Osteocyte (in vitro differentiated cells): ENCODE data around the gene TLE7. TPM values are rescaled to one million over a fixed set of nuclear protein-coding genes. Genes with fewer than 3 reads are reported as not detected.

ENCODE experiments used
- DNase-seq: peaks from one replicate; pipeline ENCODE4 v3.0.0; 2021; ENCODE audit warnings: mixed read lengths; ENCODE audit not compliant: unreplicated experiment; ENCODE audit errors: extremely low spot score
- H3K27ac Mint-ChIP-seq: one replicate; pipeline ENCODE4 v1.8.0; 2021; ENCODE audit warnings: mild to moderate bottlenecking, mixed read lengths; ENCODE audit not compliant: unreplicated experiment
- H3K27me3 Mint-ChIP-seq: one replicate; pipeline ENCODE4 v1.8.0; 2021; ENCODE audit warnings: mixed read lengths; ENCODE audit not compliant: unreplicated experiment
- H3K36me3 Mint-ChIP-seq: one replicate; pipeline ENCODE4 v1.8.0; 2021; ENCODE audit warnings: mixed read lengths; ENCODE audit not compliant: unreplicated experiment
- H3K4me1 Mint-ChIP-seq: one replicate; pipeline ENCODE4 v1.8.0; 2021; ENCODE audit warnings: mixed read lengths; ENCODE audit not compliant: unreplicated experiment
- H3K4me3 Mint-ChIP-seq: one replicate; pipeline ENCODE4 v1.8.0; 2021; ENCODE audit warnings: mild to moderate bottlenecking, moderate library complexity, mixed read lengths; ENCODE audit not compliant: unreplicated experiment
- H3K9me3 Mint-ChIP-seq: one replicate; pipeline ENCODE4 v1.8.0; 2021; ENCODE audit warnings: mixed read lengths; ENCODE audit not compliant: unreplicated experiment
- total RNA-seq: library from RNA; stranded (reverse); gene quantifications from 2 replicates; pipeline ENCODE4 v1.2.1, GENCODE V29; 2021
- TF ChIP-seq, protein P1 (sequence below): fragments of 200-600 bp; sonication (generic); IDR thresholded peaks from 2 replicates; pipeline ENCODE4 v1.5.0; 2021; ENCODE audit warnings: antibody characterized with exemption, mild to moderate bottlenecking, moderate library complexity

The TLE7 gene
- total RNA-seq, 1 donor from 2014 or later = not detected

DNA sequence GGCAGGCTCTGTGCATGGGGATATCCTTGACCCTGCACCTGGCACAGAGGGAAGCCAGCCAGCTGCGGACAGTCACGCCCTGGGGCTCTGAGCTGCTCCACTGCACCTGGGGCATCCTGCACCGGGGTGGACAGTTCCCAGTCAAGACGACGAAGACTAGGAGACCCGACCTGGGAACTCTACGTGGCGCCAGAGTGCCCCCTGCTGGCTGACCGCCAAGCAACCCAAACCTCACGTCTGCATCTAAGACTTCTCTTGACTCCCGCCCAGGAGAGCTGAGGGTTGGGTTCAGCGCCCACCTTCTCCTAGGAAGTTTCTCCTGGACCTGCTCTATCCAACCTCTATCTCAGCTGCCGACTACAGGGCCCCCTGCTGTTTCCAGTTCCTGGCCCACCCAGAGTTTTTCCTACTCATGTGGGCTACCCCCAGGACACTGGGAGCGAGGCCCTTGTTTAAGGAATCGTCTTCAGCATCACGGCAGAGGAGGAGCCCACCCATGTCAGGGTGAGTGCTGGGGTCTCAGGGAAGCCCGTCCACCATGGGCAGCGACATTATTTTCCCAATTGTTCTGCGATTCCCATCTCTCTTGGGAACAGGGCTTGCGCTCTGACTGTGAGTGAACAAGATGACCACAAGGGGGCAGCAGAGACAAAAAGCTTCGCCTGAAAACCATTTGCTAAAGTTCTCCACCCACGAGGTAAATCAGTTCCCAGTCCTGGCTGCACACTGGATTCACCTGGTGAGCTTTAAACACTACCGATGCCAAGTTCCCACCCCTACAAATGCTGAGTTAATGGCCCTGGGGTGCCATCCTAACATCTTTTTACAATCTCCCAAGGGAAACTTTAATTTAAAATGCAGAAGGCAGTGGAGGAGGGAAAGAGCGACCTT lies 29.3 kb downstream of the TLE7 start:
- peak; percentile 89 for DNase-seq
- Mint-ChIP-seq H3K4me1 (no peaks in the 10 kb centered on the region), H3K9me3 (no peaks in the 10 kb centered on the region), H3K36me3 (no peaks in the 10 kb centered on the region), H3K4me3 (no peak overlapping the region), H3K27me3 (peaks cover 30% of the 10 kb centered on the region), H3K27ac (no peak overlapping the region)
- TF ChIP-seq, protein P1, sequence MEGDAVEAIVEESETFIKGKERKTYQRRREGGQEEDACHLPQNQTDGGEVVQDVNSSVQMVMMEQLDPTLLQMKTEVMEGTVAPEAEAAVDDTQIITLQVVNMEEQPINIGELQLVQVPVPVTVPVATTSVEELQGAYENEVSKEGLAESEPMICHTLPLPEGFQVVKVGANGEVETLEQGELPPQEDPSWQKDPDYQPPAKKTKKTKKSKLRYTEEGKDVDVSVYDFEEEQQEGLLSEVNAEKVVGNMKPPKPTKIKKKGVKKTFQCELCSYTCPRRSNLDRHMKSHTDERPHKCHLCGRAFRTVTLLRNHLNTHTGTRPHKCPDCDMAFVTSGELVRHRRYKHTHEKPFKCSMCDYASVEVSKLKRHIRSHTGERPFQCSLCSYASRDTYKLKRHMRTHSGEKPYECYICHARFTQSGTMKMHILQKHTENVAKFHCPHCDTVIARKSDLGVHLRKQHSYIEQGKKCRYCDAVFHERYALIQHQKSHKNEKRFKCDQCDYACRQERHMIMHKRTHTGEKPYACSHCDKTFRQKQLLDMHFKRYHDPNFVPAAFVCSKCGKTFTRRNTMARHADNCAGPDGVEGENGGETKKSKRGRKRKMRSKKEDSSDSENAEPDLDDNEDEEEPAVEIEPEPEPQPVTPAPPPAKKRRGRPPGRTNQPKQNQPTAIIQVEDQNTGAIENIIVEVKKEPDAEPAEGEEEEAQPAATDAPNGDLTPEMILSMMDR = peak; percentile 89

DNA sequence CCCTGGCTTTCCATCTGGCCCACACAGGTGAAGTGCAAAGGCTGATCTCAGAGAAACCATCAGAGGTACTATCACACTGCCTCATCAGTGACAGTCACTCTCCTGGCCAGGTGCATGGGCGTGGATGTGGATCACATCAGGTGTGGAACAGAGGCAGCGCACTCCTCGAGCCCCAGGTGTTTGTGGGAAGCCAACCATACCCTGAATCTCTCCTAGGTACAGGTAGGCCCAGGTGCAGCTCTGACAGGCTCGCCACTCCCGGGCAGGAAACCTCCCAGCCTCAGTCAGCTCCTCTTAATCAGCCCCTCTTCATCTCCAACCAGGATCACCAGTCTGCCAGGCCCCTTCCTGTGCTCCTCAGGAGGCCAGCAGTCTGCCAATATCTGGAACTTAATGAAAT lies 31.7 kb downstream of the TLE7 start:
- Mint-ChIP-seq H3K27ac (no peak overlapping the region), H3K9me3 (no peaks in the 10 kb centered on the region), H3K36me3 (no peaks in the 10 kb centered on the region), H3K4me1 (no peaks in the 10 kb centered on the region), H3K4me3 (no peak overlapping the region), H3K27me3 (peaks cover 14% of the 10 kb centered on the region)
- TF ChIP-seq, protein P1 = no peak
- DNase-seq = no peak

DNA sequence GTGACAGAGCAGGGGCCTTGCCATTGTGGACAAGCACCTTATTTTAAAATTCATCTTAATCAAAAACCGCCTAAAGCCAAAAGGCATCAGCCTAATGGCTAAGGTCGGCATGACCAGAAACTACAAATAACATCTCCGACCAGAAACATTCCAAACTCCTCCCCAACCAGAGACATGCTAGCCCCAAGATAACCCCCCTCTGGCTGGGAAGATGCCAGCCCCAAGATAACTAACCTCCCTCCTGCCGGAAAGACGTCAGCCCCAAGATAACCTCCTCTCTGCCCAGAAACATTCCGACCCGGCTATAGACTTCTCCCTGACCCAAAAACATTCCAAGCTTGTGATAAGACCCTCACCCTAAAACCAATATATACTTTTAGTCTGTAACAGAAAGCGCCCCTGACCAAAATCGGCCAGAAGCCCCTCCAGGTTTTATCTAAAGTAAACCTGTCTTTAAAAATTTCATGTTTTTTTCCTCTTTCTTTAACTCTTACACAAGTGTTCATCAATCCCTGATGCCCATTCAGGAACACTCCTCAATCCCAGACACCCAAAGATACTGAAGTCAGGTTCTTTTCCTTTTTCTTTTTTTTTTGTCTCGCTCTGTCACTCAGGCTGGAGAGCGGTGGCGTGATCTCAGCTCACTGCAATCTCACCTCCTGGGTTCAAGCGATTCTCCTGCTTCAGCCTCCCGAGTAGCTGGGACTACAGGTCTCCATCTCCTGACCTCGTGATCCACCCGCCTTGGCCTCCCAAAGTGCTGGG lies 32.7 kb downstream of the TLE7 start:
- no peaks in the 10 kb centered on the region for H3K36me3 Mint-ChIP-seq
- no peak overlapping the region for H3K27ac Mint-ChIP-seq
- DNase-seq = no peak

GRCh38 chr16:71408536-71408935 lies 33.3 kb downstream of the TLE7 start:
- H3K4me3 Mint-ChIP-seq = no peak overlapping the region
- DNase-seq = no peak
- no peaks in the 10 kb centered on the region for H3K36me3 Mint-ChIP-seq
- H3K9me3 Mint-ChIP-seq = no peaks in the 10 kb centered on the region
- no peak overlapping the region for H3K27ac Mint-ChIP-seq
- TF ChIP-seq, protein P1 = no peak
- no peaks in the 10 kb centered on the region for H3K4me1 Mint-ChIP-seq
- H3K27me3 Mint-ChIP-seq = peaks cover 14% of the 10 kb centered on the region

More for the DNA sequence above, 32.7 kb downstream of the TLE7 start:
- Mint-ChIP-seq H3K9me3 (no peaks in the 10 kb centered on the region), H3K4me3 (no peak overlapping the region), H3K4me1 (no peaks in the 10 kb centered on the region), H3K27me3 (peaks cover 14% of the 10 kb centered on the region)
- TF ChIP-seq, protein P1 = no peak

DNA sequence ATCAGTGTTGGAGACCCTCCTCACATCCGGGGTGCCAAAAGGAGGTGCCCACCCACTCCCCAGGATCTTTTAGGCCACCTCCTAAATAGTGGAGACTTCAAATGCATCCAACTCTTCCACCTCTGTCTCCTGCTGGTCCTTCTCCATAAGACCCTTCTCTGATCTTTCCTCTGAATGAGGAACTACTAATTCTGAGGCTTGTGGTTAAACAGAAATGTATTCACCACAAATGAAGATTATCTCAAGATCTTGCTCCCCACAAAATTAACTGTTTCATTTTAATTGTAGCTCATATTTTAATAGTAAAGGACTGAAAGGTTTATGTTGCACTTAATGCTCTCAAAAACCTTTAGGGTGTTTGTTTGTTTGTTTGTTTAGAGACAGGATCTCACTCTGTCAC lies 34.1 kb downstream of the TLE7 start:
- no peaks in the 10 kb centered on the region for H3K4me1 Mint-ChIP-seq
- TF ChIP-seq, protein P1 = no peak
- DNase-seq = no peak
- no peaks in the 10 kb centered on the region for H3K9me3 Mint-ChIP-seq
- no peak overlapping the region for H3K27ac Mint-ChIP-seq
- peaks cover 16% of the 10 kb centered on the region for H3K27me3 Mint-ChIP-seq
- no peak overlapping the region for H3K4me3 Mint-ChIP-seq
- no peaks in the 10 kb centered on the region for H3K36me3 Mint-ChIP-seq
